Measurements from ENCODE around the gene SLC47A2. TPM values are rescaled to one million over a fixed set of nuclear protein-coding genes. Genes with fewer than 3 reads are reported as not detected.

SLC47A2 gene
- total and polyA plus RNA-seq, 9 of the 15 experiments (the other 6 are each of a cell fraction or from before 2014, with no cell fraction given), result not detected

GRCh38 chr17:19645734-19646201, 70.6 kb downstream of the SLC47A2 start:
- no peak for FAIRE-seq
- no TSS peak for BruUV-seq (replicated peaks)
- Histone ChIP-seq H3K79me2 (ENCODE audit: control insufficient read depth, insufficient read depth, low read length) (no peaks in the 10 kb centered on the region), H2AFZ (ENCODE audit: low read depth, low read length) (no peak overlapping the region), H3K4me1 (replicated peaks in 1 of 2; ENCODE audit: control insufficient read depth in 2 of 2, insufficient read depth in 2 of 2, low read length in 2 of 2) (peaks cover 0 to 13% of the 10 kb centered on the region in 2 experiments; a peak in 2 of 5 replicates), H3K27ac (ENCODE audit: extremely low read depth, low read depth, low read length) (no peak overlapping the region), H3K36me3 (ENCODE audit: control insufficient read depth, insufficient read depth, low read length) (no peaks in the 10 kb centered on the region), H3K9me1 (ENCODE audit: control insufficient read depth, insufficient read depth, low read length) (no peaks in the 10 kb centered on the region), H3K27me3 (ENCODE audit: control insufficient read depth in 2 of 2, insufficient read depth in 2 of 2, low read length in 2 of 2) (peaks cover 2 to 17% of the 10 kb centered on the region in 2 experiments; a peak in 3 of 5 replicates), H3K9ac (ENCODE audit: insufficient read depth in 1 of 2, low read depth in 2 of 2, low read length in 2 of 2) (no peak overlapping the region), H3K9me3 (replicated peaks; ENCODE audit: control insufficient read depth, insufficient read depth, low read depth, low read length) (no peaks in the 10 kb centered on the region), H4K20me1 (replicated peaks; ENCODE audit: control insufficient read depth, insufficient read depth, low read length) (no peaks in the 10 kb centered on the region), H3K4me2 (ENCODE audit: insufficient read depth, low read length) (no peak overlapping the region), H3K4me3 (no peak overlapping the region)
- WGBS (ENCODE audit: insufficient coverage, low coverage, missing lambda C conversion rate), result 0% methylated on average over 4 of the region's 4 CpGs
- intact Hi-C loops (cut with micrococcal nuclease), result loop anchor here (1.0 kb wide), 1 partner anchor 131 kb away; no protein-coding TSS in a partner anchor
- DNase-seq (ENCODE audit: extremely low read depth in 1 of 4, low spot score in 3 of 4), result peak; percentile 32 to 36 (median 35)
- ATAC-seq, result peak; percentile 71
- CTCF ChIA-PET (ENCODE audit: low intra/inter-chr PET ratio), result no interaction called here
- POLR2A ChIA-PET, result no interaction called here
- in situ Hi-C loops (cut with MboI), result no loop called here
- TF ChIP-seq BRCA1 (IDR thresholded peaks at IDR 0.05) (no peak), BRCA1 (CRISPR knock-in tag; IDR thresholded peaks at IDR 0.05) (no peak), CSDE1 (IDR thresholded peaks at IDR 0.05) (no peak), MEF2D (tag; conservative IDR thresholded peaks at IDR 0.05; ENCODE audit: low read depth) (0 out of 2 replicates have a peak, but pooled peaks have one; percentile 48), CTCFL (IDR thresholded peaks at IDR 0.05; ENCODE audit: borderline replicate concordance, insufficient read depth, low read depth, low read length, poor library complexity, severe bottlenecking) (peak; percentile 3), FOS (IDR thresholded peaks at IDR 0.05; ENCODE audit: extremely low read depth, insufficient read length) (no peak), ZNF12 (CRISPR knock-in tag; IDR thresholded peaks at IDR 0.05) (no peak), ZNF324 (CRISPR knock-in tag; IDR thresholded peaks at IDR 0.05) (no peak), KLF16 (IDR thresholded peaks at IDR 0.05) (no peak), CTCF (IDR thresholded peaks at IDR 0.05 in 2 of 3, conservative IDR thresholded peaks at IDR 0.05 in 1 of 3; ENCODE audit: insufficient read depth in 2 of 3, low read depth in 1 of 3, low read length in 3 of 3) (peak; percentile 36 to 60 (median 55); a peak in 5 of 6 replicates), LEF1 (IDR thresholded peaks at IDR 0.05) (no peak), E4F1 (CRISPR knock-in tag; IDR thresholded peaks at IDR 0.05; ENCODE audit: borderline replicate concordance) (no peak), EHMT2 (IDR thresholded peaks at IDR 0.05) (no peak), NFIX (CRISPR knock-in tag; IDR thresholded peaks at IDR 0.05; ENCODE audit: low read depth) (no peak)
